PC-3 (cell line): ENCODE data around the gene SDK1. TPM values are rescaled to one million over a fixed set of nuclear protein-coding genes. Genes with fewer than 3 reads are reported as not detected.
"Not testable (repeated sequence)": the region's sequence is repeated elsewhere in the genome, so short reads cannot be mapped to it uniquely, and the experiment has no call there.

Experiments used
- ATAC-seq: fragments of 200-7000 bp; cut with Tn5 transposase; 2 replicates; pipeline ENCODE4 v1.9.1; 2020; ENCODE audit warnings: mild to moderate bottlenecking, moderate library complexity
- BruUV-seq: library from RNA; stranded (reverse); fragments of 400-500 nt; replicated peaks from 2 replicates; lab custom pipeline; 2021; lab: Mats Ljungman, UMichigan
- CTCF ChIA-PET: fragments of 300-600 bp; sonication (Branson Sonifier 250); formaldehyde crosslinking; loops from one replicate; lab custom pipeline; 2022; ENCODE audit warnings: antibody characterized with exemption; lab: Charles Lee
- POLR2A ChIA-PET: fragments of 300-600 bp; sonication (Branson Sonifier 250); formaldehyde crosslinking; loops from one replicate; lab custom pipeline; 2022; ENCODE audit warnings: antibody characterized with exemption; ENCODE audit not compliant: unreplicated experiment; lab: Charles Lee
- DNase-seq: peaks from one replicate; pipeline ENCODE4 v3.0.0-alpha.2; 2015
- H2AFZ ChIP-seq: fragments of 300-600 bp; sonication (generic); 2 replicates; pipeline ENCODE4 v1.6.0; 2016; ENCODE audit warnings: antibody characterized with exemption, low read length
- H3F3A ChIP-seq: fragments of 300-600 bp; sonication (generic); one replicate; pipeline ENCODE4 v1.6.0; 2017; ENCODE audit warnings: antibody characterized with exemption, low read length, control low read depth, mild to moderate bottlenecking; ENCODE audit not compliant: unreplicated experiment
- H3K27ac ChIP-seq: fragments of 300-600 bp; sonication (generic); 2 replicates; pipeline ENCODE4 v1.5.1; 2016; ENCODE audit warnings: mild to moderate bottlenecking, low read length
- H3K27me3 ChIP-seq: fragments of 300-600 bp; sonication (generic); 2 replicates; pipeline ENCODE4 v1.6.1; 2016; ENCODE audit warnings: low read length, mixed read lengths
- H3K36me3 ChIP-seq: fragments of 300-600 bp; sonication (generic); 2 replicates; pipeline ENCODE4 v1.6.1; 2016; ENCODE audit warnings: low read depth, mixed run types, low read length, mixed read lengths
- H3K4me1 ChIP-seq: fragments of 300-600 bp; sonication (generic); 2 replicates; pipeline ENCODE4 v1.5.1; 2016; ENCODE audit warnings: low read length; ENCODE audit not compliant: insufficient read depth
- H3K4me2 ChIP-seq: fragments of 300-600 bp; sonication (generic); 2 replicates; pipeline ENCODE4 v1.6.0; 2016; ENCODE audit warnings: low read length
- H3K4me3 ChIP-seq: fragments of 300-600 bp; sonication (generic); 2 replicates; pipeline ENCODE4 v1.5.1; 2016; ENCODE audit warnings: mild to moderate bottlenecking, low read length, mixed read lengths
- H3K79me2 ChIP-seq: fragments of 300-600 bp; sonication (generic); 2 replicates; pipeline ENCODE4 v1.6.1; 2017; ENCODE audit warnings: low read length, mixed read lengths
- H3K9ac ChIP-seq: fragments of 300-600 bp; sonication (generic); 2 replicates; pipeline ENCODE4 v1.6.0; 2016; ENCODE audit warnings: mild to moderate bottlenecking, low read length
- H3K9me2 ChIP-seq: fragments of 300-600 bp; sonication (generic); replicated peaks from 2 replicates; pipeline ENCODE4 v1.6.1; 2016; ENCODE audit warnings: mixed run types, low read length, mixed read lengths
- H3K9me3 ChIP-seq: fragments of 300-600 bp; sonication (generic); 2 replicates; pipeline ENCODE4 v1.6.1; 2016; ENCODE audit warnings: low read length, mixed read lengths
- H4K20me1 ChIP-seq: fragments of 300-600 bp; sonication (generic); 2 replicates; pipeline ENCODE4 v1.6.1; 2016; ENCODE audit warnings: low read length, mixed read lengths
- EZH2 ChIP-seq: fragments of 300-600 bp; sonication (generic); IDR thresholded peaks from one replicate; pipeline ENCODE4 v1.6.1; 2017; ENCODE audit warnings: antibody characterized with exemption, mild to moderate bottlenecking, low read length; ENCODE audit not compliant: unreplicated experiment
- EZH2phosphoT487 ChIP-seq: fragments of 300-600 bp; sonication (generic); IDR thresholded peaks from 2 replicates; pipeline ENCODE4 v1.6.1; 2018; ENCODE audit warnings: mild to moderate bottlenecking, antibody characterized with exemption, low read length, borderline replicate concordance
- intact Hi-C: fragments of 100-400 bp; cut with micrococcal nuclease; formaldehyde crosslinking; loops from 2 replicates; pipeline ENCODE4 v1.9.0; 2023
- total RNA-seq: library from RNA; depleted of rRNA; stranded (reverse); fragments of >200 nt; gene quantifications from 2 replicates; pipeline ENCODE4 v1.2.3, GENCODE V29; 2014
- TF ChIP-seq, protein P1 (sequence below): fragments of 300-600 bp; sonication (generic); conservative IDR thresholded peaks from 2 replicates; pipeline ENCODE4 v1.5.1; 2017; ENCODE audit warnings: antibody characterized with exemption, low read depth, mild to moderate bottlenecking, low read length

Gene SDK1
- total RNA-seq, 1 experiment from 2014 or later = 2.8 TPM

DNA sequence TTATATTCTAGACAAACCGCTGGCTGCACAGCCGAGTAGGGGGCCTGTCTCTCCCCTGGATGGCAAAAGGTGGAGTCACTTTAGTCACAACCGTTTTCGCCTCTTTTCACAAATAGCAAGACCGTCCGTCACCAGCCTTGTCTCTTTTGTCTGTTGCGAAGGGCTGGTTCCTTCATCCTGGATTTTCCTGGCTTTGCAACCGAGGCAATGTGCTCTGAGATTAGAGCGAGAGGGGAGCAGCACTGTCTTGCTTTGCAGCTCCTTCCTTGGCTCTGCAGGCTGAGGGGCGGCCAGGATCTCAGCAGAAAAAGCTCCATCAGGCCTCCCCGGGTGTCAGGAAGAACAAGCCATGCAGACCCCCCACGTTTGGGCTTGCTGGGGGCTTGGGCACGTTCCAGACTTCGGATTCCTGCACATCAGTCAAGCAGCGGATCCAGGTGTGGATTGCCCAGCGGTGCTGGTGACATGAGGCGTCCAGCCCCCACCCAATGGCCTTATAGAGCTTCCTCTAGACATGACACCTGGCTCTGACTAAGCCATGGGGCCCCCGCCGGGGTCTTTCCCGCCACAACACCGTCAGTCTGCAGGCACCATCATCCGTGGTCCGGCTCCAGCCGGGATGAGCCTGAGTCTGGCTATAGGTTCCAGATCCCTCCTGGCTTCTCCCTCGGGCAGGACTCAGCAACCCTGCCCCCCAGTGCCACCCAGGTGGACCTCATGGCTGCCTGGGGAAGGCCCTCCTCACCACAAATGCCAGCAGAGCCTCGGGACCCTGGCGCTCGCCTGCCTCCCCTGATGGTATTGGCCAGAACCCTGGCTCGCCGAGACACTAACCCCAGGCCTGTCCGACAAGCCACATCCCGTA is 913.5 kb downstream of the SDK1 start:
- H4K20me1 ChIP-seq = no peaks in the 10 kb centered on the region
- no peaks in the 10 kb centered on the region for H3K36me3 ChIP-seq
- H2AFZ ChIP-seq = no peak overlapping the region
- H3K27me3 ChIP-seq = no peaks in the 10 kb centered on the region
- ATAC-seq (no peak), DNase-seq (no peak)
- no peaks in the 10 kb centered on the region for H3K79me2 ChIP-seq
- no peaks in the 10 kb centered on the region for H3K9me3 ChIP-seq
- no peak overlapping the region for H3K4me2 ChIP-seq
- TF ChIP-seq, protein P1, sequence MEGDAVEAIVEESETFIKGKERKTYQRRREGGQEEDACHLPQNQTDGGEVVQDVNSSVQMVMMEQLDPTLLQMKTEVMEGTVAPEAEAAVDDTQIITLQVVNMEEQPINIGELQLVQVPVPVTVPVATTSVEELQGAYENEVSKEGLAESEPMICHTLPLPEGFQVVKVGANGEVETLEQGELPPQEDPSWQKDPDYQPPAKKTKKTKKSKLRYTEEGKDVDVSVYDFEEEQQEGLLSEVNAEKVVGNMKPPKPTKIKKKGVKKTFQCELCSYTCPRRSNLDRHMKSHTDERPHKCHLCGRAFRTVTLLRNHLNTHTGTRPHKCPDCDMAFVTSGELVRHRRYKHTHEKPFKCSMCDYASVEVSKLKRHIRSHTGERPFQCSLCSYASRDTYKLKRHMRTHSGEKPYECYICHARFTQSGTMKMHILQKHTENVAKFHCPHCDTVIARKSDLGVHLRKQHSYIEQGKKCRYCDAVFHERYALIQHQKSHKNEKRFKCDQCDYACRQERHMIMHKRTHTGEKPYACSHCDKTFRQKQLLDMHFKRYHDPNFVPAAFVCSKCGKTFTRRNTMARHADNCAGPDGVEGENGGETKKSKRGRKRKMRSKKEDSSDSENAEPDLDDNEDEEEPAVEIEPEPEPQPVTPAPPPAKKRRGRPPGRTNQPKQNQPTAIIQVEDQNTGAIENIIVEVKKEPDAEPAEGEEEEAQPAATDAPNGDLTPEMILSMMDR = no peak
- TF ChIP-seq EZH2 (no peak), EZH2phosphoT487 (no peak)
- H3K9me2 ChIP-seq = no peaks in the 10 kb centered on the region
- H3K9ac ChIP-seq = no peak overlapping the region
- CTCF ChIA-PET = no interaction called here
- intact Hi-C loops = no loop called here
- POLR2A ChIA-PET = no interaction called here
- H3F3A ChIP-seq = no peaks in the 10 kb centered on the region
- no peak overlapping the region for H3K27ac ChIP-seq
- no TSS peak for BruUV-seq
- H3K4me1 ChIP-seq = no peaks in the 10 kb centered on the region
- no peak overlapping the region for H3K4me3 ChIP-seq

- POLR2A ChIA-PET = no interaction called here
- H3K9me2 ChIP-seq = no peaks in the 10 kb centered on the region
- H3K27me3 ChIP-seq = no peaks in the 10 kb centered on the region
- H3F3A ChIP-seq = no peaks in the 10 kb centered on the region
- H3K9me3 ChIP-seq = no peaks in the 10 kb centered on the region
- H3K79me2 ChIP-seq = no peaks in the 10 kb centered on the region
- H3K4me3 ChIP-seq = no peak overlapping the region
- H3K4me2 ChIP-seq = no peak overlapping the region
- no peak overlapping the region for H2AFZ ChIP-seq
- H3K27ac ChIP-seq = no peak overlapping the region
- intact Hi-C loops = no loop called here
- no peak for ATAC-seq
- CTCF ChIA-PET = no interaction called here
- no peak overlapping the region for H3K9ac ChIP-seq
- BruUV-seq = no TSS peak
- TF ChIP-seq, protein P1 = no peak
- TF ChIP-seq EZH2 (no peak), EZH2phosphoT487 (no peak)
- no peaks in the 10 kb centered on the region for H4K20me1 ChIP-seq
- DNase-seq = no peak
- H3K4me1 ChIP-seq = no peaks in the 10 kb centered on the region
- no peaks in the 10 kb centered on the region for H3K36me3 ChIP-seq
These were observed 914.2 kb downstream of the SDK1 start for GRCh38 chr7:4215176-4215720.

DNA sequence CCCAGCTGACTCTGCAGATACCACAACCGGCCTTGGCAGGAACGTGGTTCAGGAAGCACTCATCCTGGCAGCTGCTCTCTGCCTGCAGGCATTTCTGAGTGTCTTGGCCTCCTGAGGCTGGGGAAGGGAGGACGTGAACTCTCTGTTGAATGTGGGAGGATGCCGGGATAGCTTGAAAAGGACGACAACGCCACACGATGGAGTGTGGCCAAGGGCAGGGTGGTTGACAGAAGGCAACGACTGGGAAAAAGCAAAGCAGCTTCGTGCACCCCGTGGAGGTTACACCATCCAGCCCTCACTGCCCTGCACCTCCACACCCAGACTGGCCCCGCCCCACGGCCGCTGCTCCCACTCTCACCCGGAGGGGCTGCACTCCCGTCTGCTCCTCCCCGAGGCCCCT is 915.0 kb downstream of the SDK1 start:
- Histone ChIP-seq H4K20me1 (no peaks in the 10 kb centered on the region), H3K4me3 (no peak overlapping the region), H3K9me3 (no peaks in the 10 kb centered on the region), H2AFZ (no peak overlapping the region), H3K9ac (no peak overlapping the region), H3K4me2 (no peak overlapping the region), H3K9me2 (no peaks in the 10 kb centered on the region), H3K36me3 (no peaks in the 10 kb centered on the region), H3K27ac (no peak overlapping the region), H3K27me3 (no peaks in the 10 kb centered on the region), H3F3A (no peaks in the 10 kb centered on the region), H3K79me2 (no peaks in the 10 kb centered on the region), H3K4me1 (no peaks in the 10 kb centered on the region)
- TF ChIP-seq, protein P1 = no peak
- TF ChIP-seq EZH2phosphoT487 = no peak
- no peak for TF ChIP-seq EZH2
- CTCF ChIA-PET = no interaction called here
- intact Hi-C loops = no loop called here
- POLR2A ChIA-PET = no interaction called here
- BruUV-seq = no TSS peak
- DNase-seq = peak; percentile 26
- peak; percentile 49; the same call in 1 of the 2 replicates for ATAC-seq

GRCh38 chr7:4217126-4217660 is 916.1 kb downstream of the SDK1 start:
- BruUV-seq, H2AFZ ChIP-seq, H3K9me2 ChIP-seq, CTCF ChIA-PET, H3K4me1 ChIP-seq, H3K4me3 ChIP-seq, H4K20me1 ChIP-seq, intact Hi-C loops, DNase-seq, H3K4me2 ChIP-seq, H3K27ac ChIP-seq, H3K27me3 ChIP-seq, H3K9ac ChIP-seq, H3K79me2 ChIP-seq, H3K36me3 ChIP-seq, ATAC-seq, H3F3A ChIP-seq, H3K9me3 ChIP-seq: not testable (repeated sequence)
- POLR2A ChIA-PET = interaction anchor here (0.7 kb wide), 1 partner anchor 196 kb away, joined by 3 read pairs; no protein-coding TSS in a partner anchor
